Endodermal cell (in vitro differentiated cells): Measurements from ENCODE around the gene GAL3ST3. TPM values are rescaled to one million over a fixed set of nuclear protein-coding genes. Genes with fewer than 3 reads are reported as not detected.
A peak's percentile ranks its signal among the peaks of the same experiment; 100 is the strongest.

Source experiments
- DNase-seq: peaks from one replicate; pipeline ENCODE4 v3.0.0-alpha.2; 2017
- H3K27ac ChIP-seq: 2 replicates; pipeline ENCODE4 v1.5.1; 2013; ENCODE audit warnings: mild to moderate bottlenecking, low read depth, low read length, moderate library complexity
- H3K27me3 ChIP-seq: 2 replicates; pipeline ENCODE4 v1.6.1; 2013; ENCODE audit warnings: mild to moderate bottlenecking, low read length, moderate library complexity; ENCODE audit not compliant: insufficient read depth, control insufficient read depth, poor library complexity, severe bottlenecking
- H3K36me3 ChIP-seq: 2 replicates; pipeline ENCODE4 v1.7.0; 2013; ENCODE audit warnings: mild to moderate bottlenecking, low read length, moderate library complexity; ENCODE audit not compliant: control insufficient read depth, insufficient read depth
- H3K4me1 ChIP-seq: one replicate; pipeline ENCODE4 v1.7.0; 2013; ENCODE audit warnings: low read length; ENCODE audit not compliant: control insufficient read depth, insufficient read depth
- H3K4me3 ChIP-seq: 2 replicates; pipeline ENCODE4 v1.5.1; 2013; ENCODE audit warnings: mild to moderate bottlenecking, low read length, moderate library complexity
- H3K9ac ChIP-seq: 2 replicates; pipeline ENCODE4 v1.6.1; 2013; ENCODE audit warnings: mild to moderate bottlenecking, low read length, moderate library complexity; ENCODE audit not compliant: poor library complexity, severe bottlenecking; ENCODE audit errors: extremely low read depth
- H3K9me3 ChIP-seq: 2 replicates; pipeline ENCODE4 v1.6.1; 2013; ENCODE audit warnings: mild to moderate bottlenecking, low read length, moderate library complexity; ENCODE audit not compliant: control insufficient read depth
- H3K27ac Mint-ChIP-seq: 2 replicates; pipeline ENCODE4 v1.8.0; 2020; ENCODE audit warnings: mixed read lengths
- H3K27me3 Mint-ChIP-seq: 2 replicates; pipeline ENCODE4 v1.8.0; 2021; ENCODE audit warnings: mild to moderate bottlenecking, mixed read lengths; ENCODE audit not compliant: insufficient read depth
- H3K36me3 Mint-ChIP-seq: 2 replicates; pipeline ENCODE4 v1.8.0; 2020; ENCODE audit warnings: low read depth, mixed read lengths
- H3K4me1 Mint-ChIP-seq: 2 replicates; pipeline ENCODE4 v1.8.0; 2020; ENCODE audit warnings: mixed read lengths
- H3K4me3 Mint-ChIP-seq: 2 replicates; pipeline ENCODE4 v1.8.0; 2020; ENCODE audit warnings: mild to moderate bottlenecking, moderate library complexity, mixed read lengths
- H3K9me3 Mint-ChIP-seq: 2 replicates; pipeline ENCODE4 v1.8.0; 2020; ENCODE audit warnings: mild to moderate bottlenecking, mixed read lengths
- CTCF ChIP-seq: fragments of 200-600 bp; sonication (generic); conservative IDR thresholded peaks from 2 replicates; pipeline ENCODE4 v1.5.0; 2021; ENCODE audit warnings: antibody characterized with exemption, mild to moderate bottlenecking
- WGBS, 2 experiments: methylation state at CpG; one replicate each; pipeline versions ENCODE4 v1.1.5 to v1.1.7; 2013; ENCODE audit warnings: missing lambda C conversion rate in 2 of 2, mixed read lengths in 1 of 2; ENCODE audit not compliant: insufficient coverage in 1 of 2, insufficient read length in 1 of 2; 5-methylcytosine and 5-hydroxymethylcytosine counted together
- total RNA-seq, 2 donors: library from RNA; stranded (reverse); fragmentation: NEBNext Ultra II Directional in 1 of 2; extraction: Animal tissue kit (Norgen Biotek cat#: 25700) in 1 of 2; gene quantifications; 2 replicates in 1 of 2; 3 replicates in 1 of 2; pipeline ENCODE4 v1.2.1, GENCODE V29; 2021

The GAL3ST3 gene
- total RNA-seq, 2 donors from 2014 or later: 7.4 to 11.2 TPM

- peak overlapping the region; percentile 50 for H3K27ac Mint-ChIP-seq
- peaks cover 58% of the 10 kb centered on the region for H3K36me3 Mint-ChIP-seq
- Histone ChIP-seq H3K36me3 (peaks cover 62% of the 10 kb centered on the region), H3K27me3 (no peaks in the 10 kb centered on the region), H3K4me1 (peaks cover 5% of the 10 kb centered on the region), H3K9ac (peak overlapping the region; percentile 62), H3K9me3 (no peaks in the 10 kb centered on the region), H3K27ac (no peak overlapping the region), H3K4me3 (peak overlapping the region; percentile 85)
- TF ChIP-seq CTCF: no peak
- no peaks in the 10 kb centered on the region for H3K9me3 Mint-ChIP-seq
- H3K4me3 Mint-ChIP-seq: peak overlapping the region; percentile 75
- peak; percentile 78 for DNase-seq
- 4 to 14% methylated on average over 19 to 57 of the region's 60 CpGs for WGBS, 2 experiments
- no peaks in the 10 kb centered on the region for H3K27me3 Mint-ChIP-seq
- H3K4me1 Mint-ChIP-seq: peaks cover 25% of the 10 kb centered on the region
Observed at GRCh38 chr11:66070604-66071380, 21.8 kb upstream of the GAL3ST3 start.

- H3K36me3 Mint-ChIP-seq: peaks cover 59% of the 10 kb centered on the region
- H3K4me3 Mint-ChIP-seq: peak within 1 kb of the TSS; percentile 75
Observed at GRCh38 chr11:66069715-66070603, 21.0 kb upstream of the GAL3ST3 start, which contains the start of gene PACS1. Gene PACS1 (plus strand): TSS chr11:66070272. CDS start chr11:66070487, 215 bp downstream.

More at GRCh38 chr11:66069715-66070603, 21.0 kb upstream of the GAL3ST3 start, which contains the start of gene PACS1:
- 2 to 19% methylated on average over 4 to 120 of the region's 120 CpGs for WGBS, 2 experiments
- Mint-ChIP-seq H3K27me3 (no peaks in the 10 kb centered on the region), H3K4me1 (peaks cover 25% of the 10 kb centered on the region), H3K9me3 (no peaks in the 10 kb centered on the region), H3K27ac (peak within 1 kb of the TSS; percentile 96)
- peaks cover 61% of the 10 kb centered on the region for H3K36me3 ChIP-seq
- peaks cover 4% of the 10 kb centered on the region for H3K9me3 ChIP-seq
- no peak for TF ChIP-seq CTCF
- H3K4me1 ChIP-seq: peaks cover 5% of the 10 kb centered on the region
- peak within 1 kb of the TSS; percentile 85 for H3K4me3 ChIP-seq
- no peaks in the 10 kb centered on the region for H3K27me3 ChIP-seq
- DNase-seq: peak; percentile 90
- H3K9ac ChIP-seq: peak within 1 kb of the TSS; percentile 62
- peak within 1 kb of the TSS; percentile 74 for H3K27ac ChIP-seq
